Smooth muscle cell (in vitro differentiated cells): ENCODE measurements around the gene FBXW4. TPM values are rescaled to one million over a fixed set of nuclear protein-coding genes. Genes with fewer than 3 reads are reported as not detected.

ENCODE experiments used
- DNase-seq: peaks from one replicate; lab custom pipeline; 2025; ENCODE audit not compliant: unreplicated experiment; lab: John Stamatoyannopoulos, UW
- H2AFZ ChIP-seq: fragments of 200-600 bp; sonication (generic); 2 replicates; pipeline ENCODE4 v1.6.0; 2016; ENCODE audit warnings: antibody characterized with exemption, low read depth, mild to moderate bottlenecking
- H3F3A ChIP-seq: fragments of 200-600 bp; sonication (generic); 2 replicates; pipeline ENCODE4 v1.6.0; 2017; ENCODE audit warnings: antibody characterized with exemption, low read depth
- H3K27ac ChIP-seq: fragments of 200-600 bp; sonication (generic); 2 replicates; pipeline ENCODE4 v1.5.1; 2016; ENCODE audit warnings: low read depth, mild to moderate bottlenecking
- H3K27me3 ChIP-seq: fragments of 200-600 bp; sonication (generic); 2 replicates; pipeline ENCODE4 v1.6.1; 2016; ENCODE audit warnings: low read depth, mild to moderate bottlenecking
- H3K36me3 ChIP-seq: fragments of 200-600 bp; sonication (generic); 2 replicates; pipeline ENCODE4 v1.5.1; 2016; ENCODE audit warnings: low read depth
- H3K4me1 ChIP-seq: fragments of 200-600 bp; sonication (generic); 2 replicates; pipeline ENCODE4 v1.5.1; 2016; ENCODE audit warnings: low read depth
- H3K4me2 ChIP-seq: fragments of 200-600 bp; sonication (generic); 2 replicates; pipeline ENCODE4 v1.6.0; 2016; ENCODE audit warnings: mild to moderate bottlenecking
- H3K4me3 ChIP-seq: fragments of 200-600 bp; sonication (generic); 2 replicates; pipeline ENCODE4 v1.5.1; 2016; ENCODE audit warnings: mild to moderate bottlenecking
- H3K79me2 ChIP-seq: fragments of 200-600 bp; sonication (generic); 2 replicates; pipeline ENCODE4 v1.6.0; 2016; ENCODE audit warnings: low read depth, mild to moderate bottlenecking
- H3K9ac ChIP-seq: fragments of 200-600 bp; sonication (generic); 2 replicates; pipeline ENCODE4 v1.6.0; 2016; ENCODE audit warnings: low read depth
- H3K9me3 ChIP-seq: fragments of 200-600 bp; sonication (generic); replicated peaks from 2 replicates; pipeline ENCODE4 v1.5.1; 2016; ENCODE audit warnings: low read depth
- H4K20me1 ChIP-seq: fragments of 200-600 bp; sonication (generic); 2 replicates; pipeline ENCODE4 v1.6.0; 2016; ENCODE audit warnings: low read depth
- CTCF ChIP-seq: fragments of 200-600 bp; sonication (generic); IDR thresholded peaks from 2 replicates; pipeline ENCODE4 v1.5.1; 2017; ENCODE audit warnings: borderline replicate concordance, mild to moderate bottlenecking, antibody characterized with exemption; ENCODE audit not compliant: insufficient read depth, poor library complexity, severe bottlenecking
- WGBS: methylation state at CpG from one replicate; pipeline ENCODE4 v1.1.7; 2016; ENCODE audit warnings: low lambda C conversion rate; 5-methylcytosine and 5-hydroxymethylcytosine counted together
- polyA plus RNA-seq: library from polyadenylated mRNA; unstranded; fragments of >200 nt; fragmentation: Nextera tagmentation; extraction: Ambion mirVana; gene quantifications from 2 replicates; pipeline ENCODE4 v1.2.1, GENCODE V29; 2016
- total RNA-seq: library from RNA; depleted of rRNA; stranded (reverse); fragments of >200 nt; gene quantifications from 2 replicates; pipeline ENCODE4 v1.2.3, GENCODE V29; 2014

The FBXW4 gene
- total and polyA plus RNA-seq, 2 experiments from 2014 or later, result 7.2 to 12.1 TPM

GRCh38 chr10:101609481-101609880 lies 85.5 kb downstream of the FBXW4 start:
- H3K9ac ChIP-seq, result no peak overlapping the region
- H3K9me3 ChIP-seq, result no peaks in the 10 kb centered on the region
- TF ChIP-seq CTCF, result no peak
- no peaks in the 10 kb centered on the region for H3K79me2 ChIP-seq
- peaks cover 15% of the 10 kb centered on the region for H4K20me1 ChIP-seq
- H2AFZ ChIP-seq, result no peak overlapping the region
- H3K36me3 ChIP-seq, result no peaks in the 10 kb centered on the region
- no peak overlapping the region for H3K27ac ChIP-seq
- WGBS, result 56% methylated on average over 4 of the region's 4 CpGs
- no peaks in the 10 kb centered on the region for H3F3A ChIP-seq
- DNase-seq, result no peak
- no peaks in the 10 kb centered on the region for H3K27me3 ChIP-seq
- peaks cover 19% of the 10 kb centered on the region for H3K4me1 ChIP-seq
- H3K4me3 ChIP-seq, result no peak overlapping the region
- no peak overlapping the region for H3K4me2 ChIP-seq

- H3K4me3 ChIP-seq, result no peak overlapping the region
- H3K9me3 ChIP-seq, result no peaks in the 10 kb centered on the region
- no peak overlapping the region for H2AFZ ChIP-seq
- peaks cover 15% of the 10 kb centered on the region for H4K20me1 ChIP-seq
- DNase-seq, result no peak
- no peaks in the 10 kb centered on the region for H3K27me3 ChIP-seq
- H3K27ac ChIP-seq, result no peak overlapping the region
- H3K36me3 ChIP-seq, result no peaks in the 10 kb centered on the region
- H3K4me2 ChIP-seq, result no peak overlapping the region
- WGBS, result 32% methylated on average over 2 of the region's 2 CpGs
- H3K79me2 ChIP-seq, result no peaks in the 10 kb centered on the region
- peaks cover 11% of the 10 kb centered on the region for H3K4me1 ChIP-seq
- no peak overlapping the region for H3K9ac ChIP-seq
- no peak for TF ChIP-seq CTCF
- no peaks in the 10 kb centered on the region for H3F3A ChIP-seq
Observed at GRCh38 chr10:101607124-101607523, 87.8 kb downstream of the FBXW4 start.

- H3K4me1 ChIP-seq, result peaks cover 11% of the 10 kb centered on the region
- WGBS, result 42% methylated on average over 6 of the region's 6 CpGs
- peak; percentile 74 for TF ChIP-seq CTCF
- no peak for DNase-seq
- H3K27ac ChIP-seq, result no peak overlapping the region
- H3K79me2 ChIP-seq, result no peaks in the 10 kb centered on the region
- H3F3A ChIP-seq, result no peaks in the 10 kb centered on the region
- H3K36me3 ChIP-seq, result no peaks in the 10 kb centered on the region
- no peak overlapping the region for H3K4me2 ChIP-seq
- H3K27me3 ChIP-seq, result no peaks in the 10 kb centered on the region
- no peak overlapping the region for H3K9ac ChIP-seq
- peaks cover 10% of the 10 kb centered on the region for H4K20me1 ChIP-seq
- no peak overlapping the region for H2AFZ ChIP-seq
- H3K4me3 ChIP-seq, result no peak overlapping the region
- no peaks in the 10 kb centered on the region for H3K9me3 ChIP-seq
Observed at GRCh38 chr10:101602761-101603398, 92.1 kb downstream of the FBXW4 start.

GRCh38 chr10:101601541-101601940 lies 93.4 kb downstream of the FBXW4 start:
- H3K4me2 ChIP-seq, result no peak overlapping the region
- no peaks in the 10 kb centered on the region for H3F3A ChIP-seq
- no peaks in the 10 kb centered on the region for H3K36me3 ChIP-seq
- no peaks in the 10 kb centered on the region for H4K20me1 ChIP-seq
- H3K27ac ChIP-seq, result no peak overlapping the region
- no peaks in the 10 kb centered on the region for H3K79me2 ChIP-seq
- H3K4me1 ChIP-seq, result no peaks in the 10 kb centered on the region
- H3K9ac ChIP-seq, result no peak overlapping the region
- DNase-seq, result no peak
- H3K9me3 ChIP-seq, result no peaks in the 10 kb centered on the region
- no peak overlapping the region for H3K4me3 ChIP-seq
- 78% methylated on average over 1 of the region's 1 CpG for WGBS
- TF ChIP-seq CTCF, result no peak
- H3K27me3 ChIP-seq, result no peaks in the 10 kb centered on the region
- H2AFZ ChIP-seq, result no peak overlapping the region
